Germinal center (tissue), 1 donor: ENCODE measurements around the gene CNIH2.
"Not testable (repeated sequence)": the region's sequence is repeated elsewhere in the genome, so short reads cannot be mapped to it uniquely, and the experiment has no call there.

Experiments
- DNase-seq: peaks from one replicate; pipeline ENCODE4 v3.0.0; 2012; ENCODE audit warnings: mixed read lengths, low spot score

CNIH2 gene

GRCh38 chr11:66277471-66278362, at the start of gene CNIH2:
TSS of gene CNIH2 (plus strand) at chr11:66278175. CDS start at chr11:66278457, 282 bp downstream.
- DNase-seq, result peak; percentile 59

DNA sequence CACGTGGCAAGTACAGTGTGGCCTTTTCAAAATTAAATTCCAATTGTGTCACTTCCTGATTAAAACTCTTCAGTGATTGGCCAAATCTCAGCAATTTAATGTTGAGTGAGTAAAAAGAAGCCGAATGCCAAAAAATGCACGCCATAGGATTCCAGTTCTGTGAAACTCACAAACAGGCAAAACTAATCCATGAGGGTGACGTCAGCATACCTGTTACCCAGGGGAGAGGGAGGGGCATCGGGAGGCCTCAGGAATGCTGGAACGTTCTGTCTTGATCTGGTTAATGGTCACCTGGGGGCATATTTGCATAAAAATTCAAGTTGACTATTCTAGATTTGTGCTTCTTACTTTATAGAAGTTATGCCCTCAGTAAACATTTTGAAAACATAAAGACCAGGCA, 49.5 kb upstream of the CNIH2 start:
- DNase-seq, result no peak

DNA sequence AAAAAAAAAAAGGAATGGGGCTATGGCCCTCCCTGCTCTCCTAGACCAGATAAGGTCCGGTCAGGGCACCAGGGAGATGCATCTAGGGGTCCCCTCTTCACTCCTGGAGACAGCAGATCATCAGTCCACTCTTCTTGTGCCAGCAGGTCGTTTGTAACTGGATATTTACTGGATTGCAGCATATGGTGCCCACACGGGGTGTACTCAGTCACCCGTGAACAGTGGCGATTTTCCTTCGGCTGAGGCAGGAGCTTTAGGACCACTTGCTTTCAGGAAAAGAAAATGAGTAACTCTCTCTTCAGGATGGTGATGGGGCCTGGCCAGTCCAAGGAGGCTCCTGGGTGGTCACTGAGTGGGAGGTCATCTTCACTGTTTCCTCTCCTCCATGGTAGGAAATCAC, 47.8 kb upstream of the CNIH2 start:
- no peak for DNase-seq

GRCh38 chr11:66230978-66231377, 47.0 kb upstream of the CNIH2 start:
- DNase-seq, result no peak

- no peak for DNase-seq
Measured at GRCh38 chr11:66231561-66231960, 46.4 kb upstream of the CNIH2 start.

- DNase-seq, result no peak
Measured at GRCh38 chr11:66232769-66233168, 45.2 kb upstream of the CNIH2 start.

- DNase-seq, result no peak
Measured at GRCh38 chr11:66233301-66233700, 44.7 kb upstream of the CNIH2 start.

DNA sequence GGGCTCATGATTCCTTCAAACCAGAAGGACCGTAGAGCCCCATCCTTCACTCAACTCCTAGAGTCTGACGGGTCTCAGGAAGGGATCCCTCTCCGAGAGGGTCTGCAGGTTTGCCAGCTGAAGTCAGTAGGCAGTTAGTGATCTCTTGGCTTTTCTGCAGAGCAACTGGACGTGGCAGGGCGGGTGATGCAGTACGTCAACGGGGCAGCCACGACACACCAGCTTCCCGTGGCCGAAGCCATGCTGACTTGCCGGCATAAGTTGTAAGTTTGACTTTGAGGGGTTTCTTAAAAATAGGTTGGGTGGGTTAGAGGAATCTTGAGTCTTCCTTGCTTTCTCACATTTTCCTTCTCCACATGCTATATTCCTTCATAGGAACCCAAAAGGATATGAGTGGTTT, 42.8 kb upstream of the CNIH2 start:
- DNase-seq, result no peak

DNA sequence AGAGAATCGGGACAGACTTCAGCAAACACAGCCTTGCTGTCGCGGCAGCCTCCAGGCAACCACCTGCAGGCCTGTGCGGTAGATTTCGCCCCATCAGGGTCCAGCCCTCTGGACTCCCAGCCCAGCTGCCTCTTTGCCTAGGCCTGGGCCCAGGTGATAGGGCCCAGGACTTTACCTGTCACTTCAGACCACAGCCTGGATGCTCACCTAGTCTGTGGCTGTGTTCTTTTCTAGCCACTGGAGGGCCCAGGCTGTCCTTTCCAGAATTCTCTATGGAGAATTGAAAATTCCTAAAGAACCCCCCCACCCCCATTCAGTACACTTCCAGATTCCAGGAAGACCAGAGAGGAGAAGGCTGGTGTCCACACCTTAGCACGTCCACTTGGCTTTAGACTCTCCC, 40.1 kb upstream of the CNIH2 start:
- no peak for DNase-seq

DNA sequence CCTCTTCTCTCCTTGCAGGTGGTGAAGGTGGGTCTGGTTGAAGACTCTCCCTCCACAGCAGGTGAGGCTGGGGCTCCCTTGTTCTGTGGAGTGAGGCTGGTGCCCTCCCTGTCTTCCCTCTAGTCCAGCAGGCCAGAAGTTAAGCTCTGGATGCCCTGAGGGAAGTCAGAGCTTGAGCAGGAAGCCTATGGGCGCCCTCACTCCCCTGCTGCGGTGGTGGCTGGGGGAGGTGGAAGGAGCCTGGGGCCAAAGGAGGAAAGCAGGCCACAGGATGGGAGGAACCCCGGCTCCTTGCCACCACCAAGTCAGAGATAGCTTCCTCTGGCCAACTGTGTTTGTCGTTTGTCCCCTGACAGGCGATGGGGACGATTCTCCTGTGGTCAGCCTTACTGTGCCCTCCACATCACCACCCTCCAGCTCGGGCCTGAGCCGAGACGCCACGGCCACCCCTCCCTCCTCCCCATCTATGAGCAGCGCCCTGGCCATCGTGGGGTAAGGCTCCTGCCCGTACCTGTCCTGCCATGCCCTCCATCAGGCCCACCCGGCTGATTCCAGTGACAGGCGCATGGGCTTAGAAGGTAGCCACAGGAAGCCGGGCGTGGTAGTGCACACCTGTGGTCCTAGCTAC, 39.1 kb upstream of the CNIH2 start:
- no peak for DNase-seq

- no peak for DNase-seq
Measured at GRCh38 chr11:66239511-66239910, 38.5 kb upstream of the CNIH2 start.

GRCh38 chr11:66239998-66240780, 37.8 kb upstream of the CNIH2 start:
- DNase-seq, result no peak

- DNase-seq, result no peak
Measured at GRCh38 chr11:66240781-66241136, 37.2 kb upstream of the CNIH2 start.

DNA sequence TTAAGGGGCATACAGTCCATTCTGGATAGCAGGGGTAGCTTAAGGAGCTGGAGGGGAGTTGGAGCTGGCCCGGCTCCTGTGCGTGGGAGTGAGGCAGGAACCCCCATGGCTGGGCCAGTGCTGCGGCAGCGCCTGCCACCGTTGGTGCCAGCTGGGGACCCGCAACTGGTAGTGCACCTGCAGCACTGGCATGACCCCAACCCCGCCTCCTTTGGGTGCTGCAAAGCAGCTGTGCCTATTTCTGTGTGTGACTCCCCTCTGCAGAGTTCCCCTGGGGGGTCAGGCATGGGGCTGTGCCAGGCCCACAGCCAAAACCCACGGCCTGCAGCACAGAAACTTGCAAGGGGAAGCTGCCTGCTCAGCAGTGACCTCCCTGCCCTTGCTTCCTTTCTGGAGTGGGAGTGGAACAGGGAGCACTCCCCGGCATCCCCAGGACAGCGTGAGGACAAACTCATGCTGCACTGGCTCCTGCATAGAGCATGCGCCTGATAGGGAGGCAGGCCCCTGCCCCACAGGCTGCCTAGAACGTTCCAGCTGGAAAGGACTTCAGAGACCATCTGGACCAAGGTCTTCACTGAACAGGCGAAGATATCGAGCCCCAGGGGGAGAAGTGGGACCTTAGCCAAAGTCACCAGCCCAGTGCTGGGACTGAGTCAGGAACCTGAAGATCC, 35.7 kb upstream of the CNIH2 start:
- no peak for DNase-seq

DNA sequence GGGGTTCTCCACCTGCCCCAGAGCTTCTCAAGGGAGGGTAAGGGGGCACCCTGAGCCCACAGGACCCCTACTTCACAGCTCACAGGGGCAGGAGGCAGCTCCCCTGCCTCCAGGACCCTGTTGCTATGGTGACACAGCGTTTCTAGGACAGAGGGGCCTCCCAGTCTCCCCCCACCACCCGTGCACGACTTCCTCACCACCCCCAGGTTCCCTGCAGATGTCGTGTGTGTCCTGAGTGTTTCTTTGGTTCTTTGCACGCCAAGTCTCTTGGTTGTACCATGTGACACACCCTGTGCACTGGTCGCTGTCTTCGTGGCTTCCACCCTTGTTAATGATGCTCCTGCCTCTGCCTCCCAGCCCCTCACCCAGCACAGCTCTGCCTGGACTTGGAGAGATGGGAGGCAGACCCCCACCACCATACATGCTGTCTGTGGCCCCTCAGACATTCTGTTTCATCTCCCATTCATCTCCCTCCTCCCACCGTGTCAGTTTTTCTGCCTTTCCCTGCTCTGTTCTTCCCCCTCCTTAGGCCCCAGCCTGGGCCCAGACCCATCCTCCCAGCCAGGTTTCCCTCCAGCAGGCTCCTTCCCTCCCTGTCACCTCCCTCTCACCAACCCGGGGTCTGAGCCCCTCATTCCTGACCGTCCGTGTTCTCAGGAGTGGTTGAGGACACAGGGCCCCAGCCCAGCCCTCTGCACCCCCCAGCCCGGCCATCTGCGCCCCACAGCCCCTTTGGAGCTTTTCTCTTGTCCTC, 34.0 kb upstream of the CNIH2 start:
- no peak for DNase-seq

DNA sequence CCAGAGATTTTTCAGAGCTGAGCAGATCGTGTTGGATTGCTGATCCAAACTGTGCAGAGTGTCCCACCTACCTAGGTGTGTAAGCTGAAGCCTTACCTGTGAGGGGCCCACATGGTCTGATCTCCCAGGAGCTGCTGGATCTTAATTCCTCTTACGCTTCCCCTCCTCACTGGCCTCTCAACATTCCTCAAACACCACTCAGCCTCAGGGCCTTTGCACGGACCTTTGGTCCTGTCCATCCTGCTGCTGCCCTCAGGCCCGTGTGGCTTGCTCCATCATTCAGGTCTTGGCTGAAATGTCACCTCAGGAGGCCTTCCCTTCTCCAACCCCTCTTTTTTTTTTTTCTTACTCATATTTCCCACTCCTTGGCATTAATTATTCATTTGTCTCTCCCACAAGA, 30.7 kb upstream of the CNIH2 start:
- DNase-seq, result no peak

DNA sequence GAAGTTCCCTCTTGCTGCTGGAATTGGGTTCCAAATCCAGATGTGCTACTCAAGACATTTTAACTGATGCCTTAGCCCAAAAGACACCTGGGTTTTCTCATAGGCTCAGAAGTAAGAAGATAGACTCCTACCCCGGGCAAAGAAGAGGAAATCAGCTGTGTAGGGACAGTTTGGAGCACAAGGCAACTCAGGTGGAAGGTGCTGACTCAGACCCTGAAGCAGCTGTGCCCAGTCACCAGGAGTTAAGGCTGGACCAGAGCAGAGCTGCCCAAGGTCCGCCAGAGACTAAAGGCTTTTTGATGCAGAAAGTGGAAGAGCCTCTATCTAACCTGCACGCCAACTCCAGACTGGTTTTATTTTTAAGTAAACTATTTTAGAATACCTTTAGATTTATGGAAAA, 30.2 kb upstream of the CNIH2 start:
- no peak for DNase-seq

GRCh38 chr11:66248903-66249302, 29.1 kb upstream of the CNIH2 start:
- DNase-seq, result no peak

- DNase-seq, result no peak
Measured at GRCh38 chr11:66251809-66252208, 26.2 kb upstream of the CNIH2 start.

GRCh38 chr11:66253081-66253480, 24.9 kb upstream of the CNIH2 start:
- DNase-seq, result not testable (repeated sequence)

GRCh38 chr11:66258473-66258893, 19.5 kb upstream of the CNIH2 start:
- DNase-seq, result no peak

GRCh38 chr11:66259225-66259624, 18.8 kb upstream of the CNIH2 start:
- no peak for DNase-seq
